ENCODE measurements around the gene SH3GL1. TPM values are rescaled to one million over a fixed set of nuclear protein-coding genes. Genes with fewer than 3 reads are reported as not detected.

The SH3GL1 gene
- total and polyA plus RNA-seq, 2 donors: 18.6 to 88.3 TPM

- H3K4me1 ChIP-seq (ENCODE audit: insufficient read depth): no peaks in the 10 kb centered on the region
- 0% methylated on average over 11 of the region's 12 CpGs for WGBS
- peak overlapping the region; percentile 98 for H3K4me3 ChIP-seq (ENCODE audit: low read depth, low read length)
- no peak for DNase-seq (ENCODE audit: extremely low spot score)
- peaks cover 4% of the 10 kb centered on the region for H3K36me3 ChIP-seq (ENCODE audit: insufficient read depth)
- H3K27ac ChIP-seq (ENCODE audit: low read depth): peak overlapping the region; percentile 98
Observed at GRCh38 chr19:4399812-4400134, 574 bp downstream of the SH3GL1 start.

DNA sequence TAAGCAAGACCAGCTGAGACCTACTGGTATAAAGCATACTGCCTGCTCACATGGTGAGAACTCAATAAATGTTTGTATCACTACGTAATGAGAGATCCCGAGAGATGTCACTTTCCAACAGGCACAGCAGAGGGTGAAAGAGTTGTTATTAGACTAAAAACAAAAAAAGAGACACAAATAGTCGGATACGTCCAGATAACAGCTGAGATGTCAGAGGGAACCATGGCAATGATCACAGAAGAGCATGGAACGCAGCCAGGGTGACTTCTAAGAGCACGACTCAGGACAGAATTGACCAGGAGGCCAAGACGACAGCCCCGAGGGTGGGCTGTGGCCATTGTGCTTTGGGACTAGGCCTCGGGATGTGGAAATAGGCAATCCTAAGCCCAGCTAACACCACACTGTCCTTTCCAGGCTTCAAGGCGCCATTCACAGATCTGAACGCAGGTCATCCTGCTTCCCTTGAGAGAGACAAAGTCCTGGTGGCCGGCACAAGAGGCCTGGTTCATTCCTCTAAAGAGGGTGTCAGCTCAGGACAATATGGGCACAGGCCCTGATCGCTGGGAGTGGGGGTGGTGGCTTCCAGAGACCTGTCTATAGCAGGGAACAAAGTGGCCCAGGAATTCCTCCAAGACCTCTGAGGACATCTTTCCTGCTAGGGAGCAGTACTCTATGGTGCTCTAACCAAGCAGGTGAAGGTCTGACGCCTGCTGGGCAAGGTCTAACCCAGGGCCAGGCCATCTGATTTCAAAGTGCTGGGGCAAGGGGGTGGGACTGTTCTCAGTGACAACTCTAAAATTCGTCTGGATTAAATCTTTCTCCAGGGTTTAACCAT is 3.2 kb downstream of the SH3GL1 start:
- Histone ChIP-seq H3K27ac (ENCODE audit: low read depth) (no peak overlapping the region), H3K4me1 (ENCODE audit: insufficient read depth) (no peaks in the 10 kb centered on the region), H3K4me3 (ENCODE audit: low read depth, low read length) (no peak overlapping the region), H3K36me3 (ENCODE audit: insufficient read depth) (peaks cover 4% of the 10 kb centered on the region)
- 67% methylated on average over 15 of the region's 15 CpGs for WGBS
- DNase-seq (ENCODE audit: extremely low spot score): no peak

DNA sequence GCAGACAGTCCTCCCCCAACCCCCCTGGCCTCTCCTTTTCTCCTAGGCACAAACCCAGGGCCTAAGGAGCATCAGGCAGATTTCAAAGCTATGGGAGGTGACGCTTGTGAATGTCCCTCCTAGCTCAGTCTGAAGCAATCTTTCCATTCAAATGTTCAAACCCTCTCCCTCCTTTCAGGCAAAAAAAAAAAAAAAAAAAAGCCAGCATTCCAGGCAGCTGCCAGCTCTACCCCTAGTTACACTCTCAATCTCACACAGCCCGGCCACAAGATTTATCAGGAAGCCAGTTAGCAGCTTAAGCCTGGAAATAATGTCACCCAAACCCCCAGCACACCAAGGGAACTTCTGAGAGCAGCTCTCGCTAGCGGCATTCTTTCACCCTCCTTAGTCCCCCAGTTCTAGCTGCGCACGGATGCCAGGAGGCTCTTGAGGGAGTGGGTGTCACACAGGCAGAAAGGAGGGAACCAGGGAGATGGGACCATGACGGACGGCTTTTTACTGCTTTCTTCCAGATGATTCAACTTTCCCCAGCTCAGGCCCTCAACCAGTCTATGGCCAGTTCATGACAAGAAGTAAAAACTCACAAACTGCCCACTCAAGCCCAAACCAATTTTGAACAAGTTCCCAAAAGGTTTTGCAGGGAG is 6.3 kb downstream of the SH3GL1 start:
- 34% methylated on average over 8 of the region's 8 CpGs for WGBS
- H3K4me3 ChIP-seq (ENCODE audit: low read depth, low read length): no peak overlapping the region
- peaks cover 4% of the 10 kb centered on the region for H3K36me3 ChIP-seq (ENCODE audit: insufficient read depth)
- peaks cover 8% of the 10 kb centered on the region for H3K4me1 ChIP-seq (ENCODE audit: insufficient read depth)
- DNase-seq (ENCODE audit: extremely low spot score): no peak
- peak overlapping the region; percentile 33 for H3K27ac ChIP-seq (ENCODE audit: low read depth)

DNA sequence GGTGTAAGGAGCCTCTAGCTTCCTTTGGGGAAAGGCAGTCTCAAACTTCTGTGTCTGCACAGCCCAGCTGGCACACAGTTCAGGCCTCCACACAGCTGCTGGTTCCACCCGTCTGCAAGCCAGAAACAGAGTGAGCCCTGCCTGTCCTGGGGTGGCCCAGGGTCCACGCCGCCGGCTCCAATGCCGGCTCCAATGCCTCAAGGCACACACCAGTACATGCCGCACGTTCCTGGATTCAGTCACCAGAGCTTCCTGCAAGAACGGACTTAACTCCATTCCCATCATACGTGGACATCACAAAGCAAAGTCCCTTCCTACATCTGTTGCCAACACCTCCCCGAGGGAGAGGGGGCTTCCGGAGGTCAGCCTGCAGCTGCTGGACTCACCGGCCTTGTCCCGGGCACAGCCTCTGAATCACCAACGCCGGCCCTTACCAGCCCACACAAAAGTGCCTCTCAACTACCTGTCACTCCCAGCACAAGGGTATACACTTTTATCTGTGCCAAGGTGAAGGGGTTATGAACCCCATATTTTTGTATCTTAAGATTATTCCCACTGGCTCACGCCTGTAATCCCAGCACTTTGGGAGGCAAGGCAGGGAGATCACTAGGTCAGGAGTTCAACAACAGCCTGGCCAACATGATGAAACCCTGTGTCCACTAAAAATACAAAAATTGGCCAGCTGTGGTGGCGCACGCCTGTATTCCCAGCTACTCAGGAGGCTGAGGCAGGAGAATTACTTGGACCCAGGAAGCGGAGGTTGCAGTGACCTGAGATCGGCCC is 8.5 kb downstream of the SH3GL1 start:
- DNase-seq (ENCODE audit: extremely low spot score): no peak
- Histone ChIP-seq H3K36me3 (ENCODE audit: insufficient read depth) (peaks cover 4% of the 10 kb centered on the region), H3K27ac (ENCODE audit: low read depth) (peak overlapping the region; percentile 61), H3K4me1 (ENCODE audit: insufficient read depth) (peaks cover 8% of the 10 kb centered on the region), H3K4me3 (ENCODE audit: low read depth, low read length) (no peak overlapping the region)
- WGBS: 49% methylated on average over 20 of the region's 20 CpGs

GRCh38 chr19:4391306-4391693 is 9.0 kb downstream of the SH3GL1 start:
- H3K4me3 ChIP-seq (ENCODE audit: low read depth, low read length): no peak overlapping the region
- H3K4me1 ChIP-seq (ENCODE audit: insufficient read depth): peaks cover 8% of the 10 kb centered on the region
- peaks cover 4% of the 10 kb centered on the region for H3K36me3 ChIP-seq (ENCODE audit: insufficient read depth)
- DNase-seq (ENCODE audit: extremely low spot score): no peak
- 57% methylated on average over 9 of the region's 9 CpGs for WGBS
- H3K27ac ChIP-seq (ENCODE audit: low read depth): peak overlapping the region; percentile 61

DNA sequence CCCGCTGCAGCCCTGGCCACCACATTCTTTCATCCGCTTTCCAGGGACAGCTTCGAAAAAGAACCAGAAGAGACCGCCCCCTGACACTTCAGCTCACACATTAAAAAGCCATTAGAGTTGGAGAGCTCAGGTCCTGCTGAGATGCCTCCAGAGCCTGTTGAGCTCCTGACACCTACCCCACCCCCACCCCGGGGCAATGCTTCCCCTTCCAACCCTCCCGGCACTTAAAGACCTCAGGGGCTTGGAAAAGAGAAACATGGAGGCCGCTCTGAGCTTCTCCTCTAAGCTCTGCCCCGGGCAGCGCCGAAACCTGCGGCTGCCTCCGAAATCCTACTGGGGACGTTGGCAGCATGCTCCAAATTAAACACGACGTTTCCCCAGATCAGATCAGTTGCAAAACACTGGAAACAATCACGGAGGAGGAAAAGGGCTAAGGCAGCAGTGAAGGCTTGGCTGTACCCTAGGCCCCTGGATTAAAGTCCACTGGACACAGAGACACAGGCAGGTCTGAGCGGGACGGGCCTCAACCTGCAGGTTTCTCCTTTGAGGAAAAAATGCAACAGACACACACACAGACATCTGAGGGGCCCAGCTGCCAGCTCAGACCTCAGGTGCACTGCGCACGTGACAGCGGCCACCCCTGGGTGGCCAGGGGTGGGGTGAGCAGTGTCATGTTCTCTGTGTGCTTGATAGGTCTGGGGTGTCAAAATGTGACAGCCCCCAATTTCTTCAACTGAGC is 9.6 kb downstream of the SH3GL1 start:
- Histone ChIP-seq H3K4me1 (ENCODE audit: insufficient read depth) (peaks cover 8% of the 10 kb centered on the region), H3K36me3 (ENCODE audit: insufficient read depth) (peaks cover 4% of the 10 kb centered on the region), H3K4me3 (ENCODE audit: low read depth, low read length) (no peak overlapping the region), H3K27ac (ENCODE audit: low read depth) (peak overlapping the region; percentile 81)
- no peak for DNase-seq (ENCODE audit: extremely low spot score)
- WGBS: 20% methylated on average over 21 of the region's 21 CpGs

GRCh38 chr19:4390017-4390566 is 10.3 kb downstream of the SH3GL1 start:
- Histone ChIP-seq H3K27ac (ENCODE audit: low read depth) (peak overlapping the region; percentile 81), H3K4me1 (ENCODE audit: insufficient read depth) (peaks cover 8% of the 10 kb centered on the region), H3K36me3 (ENCODE audit: insufficient read depth) (peaks cover 1% of the 10 kb centered on the region), H3K4me3 (ENCODE audit: low read depth, low read length) (no peak overlapping the region)
- WGBS: 35% methylated on average over 12 of the region's 12 CpGs
- DNase-seq (ENCODE audit: extremely low spot score): no peak

DNA sequence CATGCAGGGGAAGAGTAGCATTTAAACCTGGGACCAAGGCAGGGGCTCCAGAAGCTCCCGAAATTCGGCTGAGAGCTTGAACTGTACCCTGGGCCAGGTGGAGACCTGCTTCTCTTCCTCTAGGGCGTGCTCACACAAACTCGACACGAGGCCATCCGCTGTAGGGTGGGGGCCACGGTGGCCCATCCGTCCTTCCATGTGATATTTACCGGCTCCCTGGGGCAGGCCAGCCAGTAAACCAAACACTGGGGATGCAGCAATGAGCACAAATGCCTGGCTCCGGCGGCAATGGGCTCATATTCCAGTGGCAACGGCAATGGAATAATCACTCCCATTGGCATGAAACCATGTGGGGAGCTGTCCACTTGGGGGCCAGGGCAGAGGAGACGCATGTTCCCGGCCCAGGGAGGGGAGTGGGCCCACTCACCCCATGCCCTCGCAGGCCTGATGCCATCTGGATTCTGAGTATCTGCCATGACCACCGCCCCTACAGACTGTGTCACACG is 10.8 kb downstream of the SH3GL1 start:
- Histone ChIP-seq H3K27ac (ENCODE audit: low read depth) (peak overlapping the region; percentile 81), H3K36me3 (ENCODE audit: insufficient read depth) (no peaks in the 10 kb centered on the region), H3K4me1 (ENCODE audit: insufficient read depth) (peaks cover 8% of the 10 kb centered on the region), H3K4me3 (ENCODE audit: low read depth, low read length) (no peak overlapping the region)
- no peak for DNase-seq (ENCODE audit: extremely low spot score)
- 50% methylated on average over 17 of the region's 17 CpGs for WGBS

- H3K4me3 ChIP-seq (ENCODE audit: low read depth, low read length): no peak overlapping the region
- H3K27ac ChIP-seq (ENCODE audit: low read depth): peak overlapping the region; percentile 79
- 73% methylated on average over 9 of the region's 9 CpGs for WGBS
- H3K4me1 ChIP-seq (ENCODE audit: insufficient read depth): peaks cover 8% of the 10 kb centered on the region
- H3K36me3 ChIP-seq (ENCODE audit: insufficient read depth): no peaks in the 10 kb centered on the region
- no peak for DNase-seq (ENCODE audit: extremely low spot score)
Observed at GRCh38 chr19:4389064-4389375, 11.3 kb downstream of the SH3GL1 start.

DNA sequence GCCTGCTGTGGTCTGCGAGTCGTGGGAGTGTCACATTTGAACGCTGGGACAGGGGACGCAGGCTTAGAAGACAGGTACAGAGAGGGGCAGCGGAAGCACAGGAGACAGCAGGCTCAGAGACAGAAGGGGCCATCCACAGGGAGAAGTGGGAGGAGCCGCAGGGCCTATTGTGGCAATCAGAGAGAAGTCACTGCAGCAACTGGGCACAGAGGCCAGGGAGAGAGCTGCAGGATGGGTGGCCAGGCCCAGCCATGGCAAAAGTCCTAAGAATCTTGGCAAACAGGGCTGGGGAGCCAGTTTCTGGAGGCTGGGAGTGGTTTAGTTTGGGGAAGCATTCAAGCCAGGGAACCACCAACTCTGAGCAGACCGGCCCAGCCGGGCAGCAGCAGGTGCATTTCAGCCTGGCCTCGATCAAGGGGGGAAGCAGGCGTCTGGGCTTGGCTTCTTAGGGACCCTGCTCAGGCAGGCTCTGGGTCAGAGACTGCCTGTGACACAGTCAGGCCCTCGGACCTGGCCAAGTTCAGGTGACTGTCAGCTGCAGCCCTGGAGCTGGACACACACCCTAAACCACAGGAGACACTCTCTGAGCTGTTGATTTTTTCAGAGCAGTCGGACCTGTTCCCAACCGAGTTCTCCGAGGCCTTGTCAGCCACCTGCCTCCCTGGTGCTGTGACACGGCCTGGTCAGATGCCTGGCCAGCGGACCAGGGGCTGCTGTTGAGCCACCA is 11.8 kb downstream of the SH3GL1 start:
- peaks cover 8% of the 10 kb centered on the region for H3K4me1 ChIP-seq (ENCODE audit: insufficient read depth)
- H3K36me3 ChIP-seq (ENCODE audit: insufficient read depth): no peaks in the 10 kb centered on the region
- no peak overlapping the region for H3K4me3 ChIP-seq (ENCODE audit: low read depth, low read length)
- WGBS: 73% methylated on average over 16 of the region's 16 CpGs
- H3K27ac ChIP-seq (ENCODE audit: low read depth): peak overlapping the region; percentile 72
- no peak for DNase-seq (ENCODE audit: extremely low spot score)

GRCh38 chr19:4386041-4386782 is 14.1 kb downstream of the SH3GL1 start:
- Histone ChIP-seq H3K27ac (ENCODE audit: low read depth) (no peak overlapping the region), H3K4me3 (ENCODE audit: low read depth, low read length) (no peak overlapping the region), H3K36me3 (ENCODE audit: insufficient read depth) (no peaks in the 10 kb centered on the region), H3K4me1 (ENCODE audit: insufficient read depth) (peaks cover 8% of the 10 kb centered on the region)
- DNase-seq (ENCODE audit: extremely low spot score): no peak
- WGBS: 82% methylated on average over 13 of the region's 13 CpGs
